GM12872 (cell line): ENCODE measurements around the gene SULT1B1.

Experiments
- CTCF ChIP-seq: IDR thresholded peaks from 3 replicates; pipeline ENCODE4 v1.5.1; 2011; ENCODE audit warnings: low read depth, mild to moderate bottlenecking, low read length, moderate library complexity; ENCODE audit not compliant: insufficient read depth

Gene SULT1B1

GRCh38 chr4:69716654-69717053 is 43.8 kb downstream of the SULT1B1 start:
- TF ChIP-seq CTCF, result no peak

- TF ChIP-seq CTCF, result no peak
Observed at GRCh38 chr4:69714086-69714485, 46.3 kb downstream of the SULT1B1 start.

- no peak for TF ChIP-seq CTCF
Observed at GRCh38 chr4:69713593-69713992, 46.8 kb downstream of the SULT1B1 start.

GRCh38 chr4:69710580-69710979 is 49.8 kb downstream of the SULT1B1 start:
- TF ChIP-seq CTCF, result no peak

GRCh38 chr4:69708211-69708610 is 52.2 kb downstream of the SULT1B1 start:
- TF ChIP-seq CTCF, result no peak

- TF ChIP-seq CTCF, result no peak
Observed at GRCh38 chr4:69707807-69708206, 52.6 kb downstream of the SULT1B1 start.

- TF ChIP-seq CTCF, result no peak
Observed at GRCh38 chr4:69702201-69702600, 58.2 kb downstream of the SULT1B1 start.

- no peak for TF ChIP-seq CTCF
Observed at GRCh38 chr4:69701696-69702095, 58.7 kb downstream of the SULT1B1 start.
